GM04503 (cell line): Measurements from ENCODE around the gene SLC8A2.
"Not testable (repeated sequence)": the region's sequence is repeated elsewhere in the genome, so short reads cannot be mapped to it uniquely, and the experiment has no call there.

Experiments used
- DNase-seq: peaks from one replicate; pipeline ENCODE4 v3.0.0-alpha.2; 2012; ENCODE audit warnings: low read depth

Gene SLC8A2

DNA sequence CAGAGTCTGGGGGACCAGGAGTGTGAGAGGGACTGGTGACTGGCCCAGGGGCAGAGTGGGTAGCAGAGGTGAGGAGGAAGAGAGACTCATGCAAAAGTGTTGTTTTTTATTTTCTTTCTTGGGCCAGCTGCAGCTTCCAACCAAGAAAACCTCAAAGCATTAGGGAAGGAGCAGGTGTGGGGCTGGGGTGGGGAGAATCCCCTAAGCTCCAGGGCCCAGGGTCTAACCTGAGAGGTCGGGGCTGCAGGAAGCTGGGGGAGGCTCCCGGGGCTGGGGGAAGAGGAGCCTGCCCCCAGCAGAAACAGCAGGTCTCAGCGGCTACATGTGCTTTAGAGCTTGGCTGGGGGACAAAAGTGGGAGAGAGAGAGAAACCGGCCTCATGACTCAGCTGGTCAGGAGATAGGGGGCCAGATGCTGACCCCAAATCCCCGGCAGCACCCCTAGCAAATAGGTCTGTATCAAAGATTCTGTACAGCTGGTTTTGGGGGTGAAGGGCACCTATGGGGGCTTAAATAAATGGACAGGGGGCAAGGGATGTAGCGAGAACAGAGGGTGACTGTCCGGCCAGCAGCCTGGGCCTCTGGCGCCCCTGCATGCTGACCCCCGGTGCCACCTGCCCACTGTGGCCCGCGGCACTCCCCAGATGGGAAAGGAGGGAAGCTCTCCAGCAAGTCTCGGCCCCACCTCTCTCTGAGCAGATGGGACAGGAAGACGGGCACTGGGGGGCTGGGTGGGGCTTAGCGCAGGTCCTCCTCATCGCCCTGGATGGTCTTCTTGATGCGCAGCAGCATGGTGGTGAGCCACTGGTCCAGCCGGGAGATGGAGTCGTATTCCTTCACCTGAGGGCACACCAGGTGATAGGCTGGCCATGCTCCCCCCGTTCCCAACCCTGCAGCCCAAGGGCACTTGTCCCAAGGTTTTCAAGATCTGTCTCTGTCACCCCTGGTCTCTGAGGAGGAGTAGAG lies 16.1 kb upstream of the SLC8A2 start:
- DNase-seq, result no peak

DNA sequence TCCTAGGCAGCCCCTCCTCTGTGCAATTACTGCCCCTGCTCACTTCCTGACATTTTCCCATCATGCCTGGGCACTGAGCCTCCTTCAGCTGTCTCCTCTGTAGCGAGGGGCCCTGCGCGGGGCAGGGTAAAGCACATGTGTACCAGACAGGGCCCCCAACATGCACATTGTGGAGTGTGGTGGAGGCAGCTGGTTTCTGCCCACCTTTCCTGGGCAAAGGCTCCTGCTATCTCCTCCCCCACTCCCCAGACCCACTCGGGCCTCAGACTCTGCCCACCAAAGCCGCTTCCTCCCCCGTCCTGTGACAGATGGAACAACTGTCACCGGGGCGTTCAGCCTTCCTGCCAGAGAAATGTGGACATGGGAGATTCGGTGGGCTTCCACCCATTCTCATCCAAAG lies 15.2 kb upstream of the SLC8A2 start:
- DNase-seq, result no peak

DNA sequence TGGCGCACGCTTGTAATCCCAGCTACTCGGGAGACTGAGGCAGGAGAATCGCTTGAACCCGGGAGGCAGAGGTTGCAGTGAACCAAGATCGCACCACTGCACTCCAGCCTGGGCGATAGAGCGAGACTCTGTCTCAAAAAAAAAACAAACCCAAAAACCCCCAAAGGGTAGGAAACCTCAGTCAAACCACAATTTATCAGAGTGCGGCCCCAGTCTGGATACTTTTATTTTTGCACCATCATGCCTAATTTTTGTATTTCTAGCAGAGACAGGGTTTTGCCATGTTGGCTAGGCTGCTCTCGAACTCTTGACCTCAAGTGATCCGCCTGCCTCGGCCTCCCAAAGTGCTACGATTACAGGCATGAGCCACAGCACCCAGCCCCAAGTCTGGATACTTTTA lies 14.5 kb upstream of the SLC8A2 start:
- not testable (repeated sequence) for DNase-seq

DNA sequence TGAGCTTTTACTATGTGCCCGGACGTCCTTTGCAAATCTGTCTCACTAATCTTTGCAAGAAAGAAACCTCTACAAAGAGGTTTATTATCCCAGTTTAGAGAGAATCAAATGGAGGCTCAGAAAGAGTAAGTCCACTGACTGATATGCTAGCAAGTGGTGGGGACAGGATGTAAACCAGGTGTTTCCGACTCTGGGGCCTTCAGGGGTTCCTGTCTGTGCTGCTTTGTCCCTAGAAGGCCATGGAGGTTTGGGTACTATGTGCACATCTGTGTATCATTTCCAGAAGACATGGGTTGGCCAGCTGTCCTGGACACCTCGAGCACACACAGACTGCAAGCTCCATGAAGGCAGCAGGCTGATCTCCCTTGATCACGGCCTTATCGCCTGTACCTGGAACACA lies 13.5 kb upstream of the SLC8A2 start:
- no peak for DNase-seq

DNA sequence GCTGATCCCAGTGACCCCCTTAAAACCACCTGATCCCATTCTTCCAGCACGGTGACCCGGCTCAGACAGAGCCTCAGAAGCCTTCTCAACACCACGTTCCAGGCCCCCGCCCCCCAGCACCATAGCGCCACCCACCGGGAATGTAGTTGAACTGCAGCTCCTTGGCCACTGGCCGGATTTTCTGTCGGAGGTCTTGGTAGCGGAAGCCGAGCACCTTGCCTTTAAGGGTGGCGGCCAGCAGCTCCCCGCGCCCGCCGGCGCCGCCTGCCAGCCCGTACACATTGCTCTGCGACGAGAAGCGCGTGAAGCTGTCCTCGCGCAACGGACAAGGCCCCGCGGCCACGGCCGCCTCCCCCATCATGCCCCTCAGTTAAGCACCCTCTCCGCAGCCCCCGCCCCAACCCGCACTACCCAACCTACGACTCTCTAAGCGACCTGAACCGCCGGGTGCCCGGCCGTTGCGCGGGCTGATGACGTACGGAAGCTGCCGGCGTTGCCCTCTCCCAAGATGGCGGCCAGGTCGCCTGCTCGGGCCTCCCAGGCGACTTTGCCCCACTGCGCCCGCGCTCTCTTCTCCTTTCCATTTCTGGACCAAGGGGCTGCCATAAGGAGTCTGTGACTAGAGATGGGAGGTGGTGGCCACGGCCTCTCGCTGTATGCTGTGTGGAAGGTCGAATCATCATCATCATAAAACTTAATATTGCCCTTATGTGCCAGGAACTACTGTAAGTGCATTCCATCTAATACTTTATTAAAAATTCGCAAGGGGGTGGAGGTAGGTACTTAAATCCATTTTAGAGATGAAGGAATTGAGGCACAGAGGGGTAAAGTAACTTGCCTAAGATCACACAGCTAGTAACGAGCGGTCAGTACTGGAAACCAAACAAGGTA lies 12.4 kb upstream of the SLC8A2 start, which contains the start of gene KPTN:
TSS of gene KPTN (minus strand) at position 420 of the 891 bp plus-strand sequence. CDS start at position 361, 59 bp downstream.
- DNase-seq, result peak; percentile 37

DNA sequence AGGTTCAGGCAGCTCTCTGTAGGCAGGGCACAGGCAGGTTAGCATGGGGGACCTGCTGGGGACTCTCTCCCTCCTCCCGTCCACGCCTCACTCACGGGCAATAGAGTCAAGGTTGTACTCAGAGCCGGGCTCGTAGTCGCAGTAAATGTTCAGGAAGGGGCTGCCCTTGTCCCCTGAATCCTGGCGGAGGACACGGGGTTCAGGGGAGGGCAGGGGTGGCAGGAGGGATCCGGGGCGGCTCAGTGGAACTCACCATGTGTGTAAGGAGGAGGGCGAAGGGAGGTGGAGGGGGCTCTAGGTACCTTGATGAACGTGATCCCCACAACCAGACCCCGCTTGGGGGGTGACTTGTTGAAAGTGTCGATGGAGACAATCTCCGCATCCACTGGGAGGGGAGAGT lies 11.5 kb upstream of the SLC8A2 start:
- DNase-seq, result no peak

DNA sequence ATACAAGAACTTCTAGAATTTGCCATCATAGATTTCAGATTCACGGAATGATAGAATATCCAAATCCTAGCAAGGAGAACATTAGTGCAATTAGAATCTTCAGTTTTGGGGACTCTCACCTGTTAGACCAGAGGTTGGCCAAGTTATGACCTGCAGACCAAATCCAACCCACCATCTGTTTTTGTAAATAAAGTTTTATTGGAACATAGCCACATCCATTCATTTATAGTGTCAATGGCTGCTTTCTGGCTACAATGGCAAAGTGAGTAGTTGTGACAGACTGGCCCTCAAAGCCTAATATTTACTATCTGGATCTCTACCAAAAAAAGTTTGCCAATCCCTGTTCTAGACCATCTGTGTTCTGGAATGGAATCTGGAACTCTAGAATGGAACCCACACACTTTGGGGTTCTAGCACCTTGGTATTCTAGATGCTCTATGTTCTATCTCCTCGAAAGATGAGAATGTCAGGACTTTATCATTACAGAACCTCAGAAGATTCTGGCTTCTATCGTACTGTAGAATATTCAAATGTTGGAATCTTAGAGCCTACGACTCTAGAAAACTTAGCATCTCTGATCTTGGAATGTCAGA lies 9.9 kb upstream of the SLC8A2 start:
- no peak for DNase-seq

DNA sequence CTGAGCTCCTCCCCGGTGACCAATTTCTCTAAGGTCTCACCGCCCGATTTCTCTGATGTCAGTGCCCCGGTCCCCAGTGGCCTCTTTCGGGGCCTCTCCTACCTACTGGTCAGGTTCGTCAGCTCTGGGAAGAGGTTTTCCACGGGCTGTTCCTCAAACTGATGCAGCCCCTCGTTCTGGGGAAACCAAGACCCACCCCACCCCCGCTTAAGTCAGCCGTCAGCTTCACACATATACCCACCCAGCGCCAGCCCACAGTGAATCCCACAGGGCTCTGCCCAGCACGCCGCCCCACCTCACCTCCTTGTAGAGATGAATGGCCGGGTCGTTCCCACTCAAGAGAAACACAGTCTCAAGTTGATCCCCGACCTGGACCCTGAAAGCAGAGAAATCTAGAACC lies 9.0 kb upstream of the SLC8A2 start:
- DNase-seq, result no peak

DNA sequence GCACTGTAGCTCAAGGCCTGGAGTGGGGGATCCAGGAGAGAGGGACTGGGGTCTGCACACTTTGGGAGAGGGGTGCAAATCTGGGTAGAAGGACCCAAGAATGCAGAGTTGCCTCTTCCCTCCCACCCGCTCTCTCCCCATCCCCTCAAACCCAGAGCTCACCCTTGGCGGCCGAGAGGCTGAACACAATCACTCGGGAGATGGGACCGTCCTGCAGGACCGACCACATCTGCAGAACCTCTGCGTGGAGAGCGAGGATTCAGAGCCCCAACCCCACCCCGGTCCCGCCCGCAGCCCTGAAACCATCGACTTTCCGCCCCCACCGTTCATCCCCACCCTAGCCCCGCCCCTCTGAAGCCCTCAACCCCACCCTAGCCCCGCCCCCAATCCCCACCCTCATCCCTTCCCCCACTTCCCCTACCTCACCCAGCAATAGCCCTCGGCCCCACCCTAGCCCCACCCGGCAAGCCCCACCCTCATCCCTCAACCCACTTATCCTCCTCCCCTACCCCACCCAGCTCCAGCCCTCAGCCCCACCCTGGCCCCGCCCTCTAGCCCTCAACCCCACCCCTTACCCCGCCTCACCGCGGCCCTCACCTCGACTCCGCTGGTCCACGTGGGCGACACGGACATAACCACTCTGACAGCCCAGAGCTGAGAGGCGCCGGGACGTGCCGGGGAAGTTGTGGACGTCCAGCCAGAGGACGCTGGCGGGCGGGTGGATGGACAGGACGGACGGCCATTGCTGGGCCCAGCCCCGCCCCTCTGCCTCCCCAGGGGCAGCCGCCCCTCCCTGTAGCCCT lies 8.2 kb upstream of the SLC8A2 start:
- no peak for DNase-seq

DNA sequence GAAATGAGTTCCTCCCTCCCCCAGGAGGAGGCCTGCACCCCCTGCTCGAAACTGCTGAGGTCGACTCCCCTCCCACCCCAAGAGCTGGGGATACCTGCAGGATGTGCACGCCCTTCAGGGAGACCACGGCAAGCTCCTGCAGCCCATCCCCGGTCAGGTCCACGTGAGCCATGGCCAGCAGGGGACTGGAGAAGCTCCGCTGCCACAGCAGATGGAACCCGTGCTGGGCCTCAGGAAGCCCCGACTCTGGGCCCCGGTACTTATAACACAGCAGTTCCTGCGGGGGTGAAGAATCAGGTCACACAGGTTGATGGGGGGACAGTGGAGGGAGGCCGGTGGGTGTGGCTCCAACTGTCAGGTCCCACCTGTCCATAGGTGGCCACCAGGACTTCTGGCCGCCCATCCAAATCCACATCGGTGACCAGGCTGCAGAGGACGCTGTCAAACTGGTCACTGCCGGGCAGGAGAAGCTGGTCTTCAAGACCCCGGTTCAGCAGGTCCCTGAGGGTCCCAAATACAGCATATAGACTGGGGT lies 4.8 kb upstream of the SLC8A2 start:
- no peak for DNase-seq

DNA sequence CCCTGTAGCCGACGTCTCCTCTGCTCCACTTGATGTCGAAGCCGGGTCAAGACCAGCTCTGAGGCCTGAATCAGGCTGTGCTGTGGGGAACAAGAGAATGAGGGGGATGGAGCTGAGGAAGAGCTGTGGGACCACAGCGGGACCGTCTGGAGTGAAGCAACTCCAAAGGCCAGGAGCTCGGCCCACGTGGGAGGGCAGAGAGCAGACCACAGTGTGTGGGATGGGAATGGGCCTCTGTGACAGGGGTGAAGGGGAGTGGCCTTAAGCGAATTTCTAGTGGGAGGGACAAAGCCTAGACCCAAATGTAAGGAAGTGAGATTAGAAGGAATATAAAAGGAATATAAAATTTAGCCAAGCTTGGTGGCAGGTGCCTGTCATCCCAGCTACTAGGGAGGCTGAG lies 3.8 kb upstream of the SLC8A2 start:
- DNase-seq, result no peak

DNA sequence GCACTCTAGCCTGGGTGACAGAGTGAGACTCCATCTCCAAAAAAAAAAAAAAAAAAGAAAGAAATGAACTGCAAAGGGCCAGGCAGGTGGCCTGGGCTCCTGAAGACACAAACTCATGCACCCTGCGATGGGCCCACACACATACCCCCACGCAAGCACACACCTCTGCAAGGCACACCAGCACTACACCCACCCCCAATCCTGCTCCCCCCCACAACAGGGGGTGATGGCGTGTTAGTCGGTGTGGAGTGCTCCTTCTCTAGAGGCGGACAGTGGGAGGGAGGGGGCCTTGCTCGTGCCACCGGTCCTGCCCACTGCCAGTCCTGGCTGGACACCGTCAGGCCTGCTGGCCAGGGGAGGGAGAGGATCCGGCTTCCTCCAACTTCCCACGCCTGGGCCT lies 1.6 kb upstream of the SLC8A2 start:
- DNase-seq, result no peak

DNA sequence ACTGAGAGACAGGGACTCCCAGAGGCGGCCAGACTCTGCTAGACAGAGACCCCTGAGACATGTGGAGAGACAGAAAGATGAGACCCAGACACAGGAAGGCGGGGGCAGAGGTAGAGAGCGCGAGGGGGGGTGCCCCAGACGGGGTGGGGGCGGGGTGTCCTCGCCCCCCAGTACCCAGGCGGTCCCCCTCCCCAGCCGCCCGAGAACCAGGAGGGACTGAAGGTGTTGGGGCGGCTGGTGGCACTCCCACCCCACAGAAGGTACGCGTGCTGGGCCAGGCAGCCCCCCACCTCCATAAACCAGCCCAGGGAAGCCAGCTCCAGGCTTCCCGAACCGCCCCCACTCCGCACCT lies 336 bp downstream of the SLC8A2 start:
- no peak for DNase-seq

DNA sequence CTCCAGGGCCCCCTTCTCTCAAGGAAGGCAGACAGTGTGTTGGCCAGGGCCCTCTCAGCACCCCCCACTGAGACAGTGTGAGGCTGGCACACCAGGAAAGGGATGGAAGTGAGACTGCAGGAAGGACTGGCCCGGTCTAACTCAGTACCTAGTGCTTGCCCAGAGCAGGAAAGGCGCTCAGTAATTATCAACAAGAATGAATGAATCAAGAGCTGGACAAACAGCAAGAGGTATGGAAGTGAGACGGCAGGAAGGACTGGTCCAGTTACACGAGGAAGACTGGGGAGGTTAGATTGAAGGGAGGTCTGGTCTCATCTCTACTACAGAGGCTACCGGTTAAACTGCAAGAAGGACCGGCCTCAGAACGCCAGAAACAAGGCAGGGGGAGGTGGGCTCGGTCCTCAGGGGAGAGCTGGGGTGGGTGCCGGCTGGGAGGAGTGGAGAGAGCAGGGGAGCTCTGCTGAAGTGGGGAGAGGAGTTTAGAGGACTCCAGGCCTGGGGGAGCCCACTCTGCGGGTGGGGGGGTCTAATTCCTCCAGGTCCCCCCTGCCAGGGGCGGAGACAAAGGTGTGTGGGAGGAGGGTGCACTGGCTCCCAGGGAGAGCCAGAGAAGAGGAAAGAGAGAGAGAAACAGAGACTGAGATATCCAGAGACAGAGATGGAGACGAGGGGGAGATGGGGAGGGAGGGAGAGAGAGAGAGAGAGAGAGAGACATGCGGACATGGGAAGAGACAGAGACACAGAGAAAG lies 1.1 kb downstream of the SLC8A2 start:
- DNase-seq, result no peak

DNA sequence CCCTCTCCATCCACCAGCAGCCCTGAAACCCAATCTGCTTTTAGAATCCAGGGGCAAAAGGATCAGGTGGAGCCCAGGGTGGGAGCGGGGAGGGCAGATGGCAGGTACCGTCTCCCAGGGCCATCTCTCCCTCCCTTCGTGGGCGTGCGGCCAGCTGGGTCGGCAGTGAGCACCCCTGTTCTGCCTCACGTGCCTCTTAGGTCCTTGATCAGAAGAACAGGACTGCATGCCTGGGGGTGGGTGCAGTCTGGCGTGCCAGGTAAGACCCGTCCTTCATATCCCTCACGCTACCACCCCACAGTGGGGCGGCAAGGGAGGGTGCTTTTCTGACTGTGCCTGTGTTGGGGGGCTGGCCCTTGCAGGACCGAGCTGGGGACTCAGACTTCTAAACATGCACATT lies 2.0 kb downstream of the SLC8A2 start:
- no peak for DNase-seq

DNA sequence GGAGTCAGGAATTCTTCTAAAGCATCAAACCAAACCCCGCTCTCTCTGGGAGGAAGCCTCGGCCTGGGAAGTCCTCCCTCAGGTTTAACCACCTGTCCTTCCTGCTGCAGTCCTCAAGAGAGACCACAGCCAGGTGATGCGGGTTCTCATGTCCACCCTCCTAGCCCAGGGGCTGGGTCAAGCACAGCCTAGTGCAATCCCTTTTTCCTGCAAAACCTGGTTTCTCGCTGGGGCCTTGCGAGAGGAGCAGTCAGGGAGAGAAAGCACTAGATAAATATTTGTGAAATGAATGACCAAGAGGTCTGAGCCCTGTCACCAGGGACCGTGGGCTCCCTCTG lies 2.4 kb downstream of the SLC8A2 start:
- no peak for DNase-seq

DNA sequence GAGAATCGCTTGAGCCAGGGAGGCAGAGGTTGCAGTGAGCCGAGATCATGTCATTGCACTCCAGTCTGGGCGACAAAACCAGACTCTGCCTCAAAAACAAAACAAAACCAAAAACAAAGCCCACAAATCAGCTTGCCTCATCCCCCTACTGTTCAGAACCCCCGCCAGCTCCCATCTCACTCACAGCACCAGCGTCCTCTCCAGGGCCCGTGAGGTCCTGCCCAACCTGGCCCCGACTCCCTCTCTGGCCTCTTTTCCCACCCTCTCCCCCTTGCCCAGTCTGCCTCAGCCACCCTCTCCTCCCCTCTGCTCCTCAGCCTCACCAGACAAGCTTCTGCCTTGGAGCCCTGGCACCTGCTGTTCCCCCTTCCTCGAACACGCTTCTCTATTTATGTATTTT lies 3.8 kb downstream of the SLC8A2 start:
- no peak for DNase-seq

DNA sequence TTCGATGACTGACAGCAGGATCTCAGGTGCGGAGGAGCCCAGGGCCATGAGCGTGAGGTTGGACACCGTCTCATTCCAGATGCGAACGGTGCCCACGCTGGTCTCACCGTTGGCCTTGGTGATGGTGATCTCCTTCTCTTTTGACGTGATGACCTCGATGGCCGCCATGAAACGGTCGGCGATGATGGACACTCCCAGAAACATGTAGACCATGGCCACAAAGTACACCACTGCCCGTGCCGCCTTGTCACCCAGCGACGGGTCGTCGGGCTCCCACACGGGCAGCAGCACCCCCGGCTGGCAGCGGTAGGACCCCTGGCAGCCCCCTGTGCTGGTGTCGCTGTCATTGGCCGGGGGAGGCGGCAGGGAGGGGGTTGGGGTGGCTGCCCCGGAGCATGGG lies 5.7 kb downstream of the SLC8A2 start:
- no peak for DNase-seq

DNA sequence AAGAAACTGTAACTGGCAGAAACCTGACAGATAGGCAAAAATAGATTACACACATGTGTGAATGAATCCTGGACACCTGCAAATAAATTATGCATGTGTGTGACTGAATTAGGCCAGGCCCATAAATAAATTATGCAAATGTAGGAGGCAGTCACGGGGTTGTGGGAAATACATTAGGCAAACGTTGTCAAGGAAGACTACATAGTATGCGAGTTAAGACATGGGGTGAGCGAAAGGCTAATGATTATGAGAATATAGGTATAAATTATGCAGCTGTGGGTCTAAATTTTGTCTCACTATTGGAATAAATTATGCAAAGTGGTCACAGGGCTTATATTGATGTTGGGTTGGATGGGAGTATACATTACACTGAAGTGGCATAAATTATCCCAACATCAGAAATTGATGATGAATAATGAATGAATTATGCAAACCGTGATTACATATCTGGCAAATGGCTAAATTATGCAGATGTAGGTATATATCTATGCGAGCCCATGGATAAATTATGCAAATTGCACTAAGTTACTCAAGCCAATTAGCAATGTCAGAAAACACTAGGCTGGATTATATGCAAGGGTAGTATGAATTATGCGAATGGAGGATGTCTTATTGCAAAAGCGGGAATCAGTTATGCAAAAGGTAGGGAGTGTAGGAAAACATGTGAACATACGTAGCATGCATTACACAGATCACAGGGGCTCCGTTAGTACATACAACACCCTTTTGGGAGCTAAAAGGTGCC lies 6.8 kb downstream of the SLC8A2 start:
- DNase-seq, result no peak

DNA sequence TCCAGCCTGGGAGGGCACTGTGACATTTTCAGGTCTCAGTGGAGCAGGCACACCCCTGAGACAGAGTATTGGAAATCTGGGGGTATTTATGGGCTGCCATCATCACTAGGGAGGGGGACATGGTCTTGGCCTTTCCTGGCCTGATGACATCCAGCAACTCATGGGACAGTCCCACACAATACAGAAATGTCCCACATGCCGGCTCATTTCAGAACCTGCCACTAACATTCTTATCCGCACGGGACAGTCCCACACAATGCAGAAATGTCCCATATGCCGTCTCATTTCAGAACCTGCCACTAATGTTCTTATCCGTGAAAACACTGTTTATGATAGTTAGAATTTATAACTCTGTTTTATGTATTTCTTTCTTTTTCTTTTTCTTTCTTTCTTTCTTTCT lies 9.8 kb downstream of the SLC8A2 start:
- DNase-seq, result no peak
